GM12891 (cell line): ENCODE measurements around the gene INTS14.

ENCODE experiments used
- DNase-seq: peaks from one replicate; pipeline ENCODE4 v3.0.0; 2011; ENCODE audit warnings: low spot score; ENCODE audit not compliant: insufficient read length
- FAIRE-seq: peaks from 2 replicates; lab custom pipeline; 2011; peaks lifted over from hg19 to GRCh38; lab: Jason Lieb, UNC
- PAX5 ChIP-seq: IDR thresholded peaks from 2 replicates; pipeline ENCODE4 v1.6.1; 2011; ENCODE audit warnings: low read length, moderate library complexity, mild to moderate bottlenecking; ENCODE audit not compliant: insufficient read depth, severe bottlenecking
- POLR2A ChIP-seq: IDR thresholded peaks from 2 replicates; pipeline ENCODE4 v1.6.1; 2011; ENCODE audit warnings: low read depth, low read length, control low read depth
- POLR2AphosphoS5 ChIP-seq: IDR thresholded peaks from 2 replicates; pipeline ENCODE4 v1.6.1; 2011; ENCODE audit warnings: low read depth, low read length, control low read depth
- POU2F2 ChIP-seq: IDR thresholded peaks from 2 replicates; pipeline ENCODE4 v1.6.1; 2011; ENCODE audit warnings: low read depth, mild to moderate bottlenecking, control low read depth, low read length, moderate library complexity
- SPI1 ChIP-seq: IDR thresholded peaks from 2 replicates; pipeline ENCODE4 v1.6.1; 2011; ENCODE audit warnings: low read depth, low read length, control low read depth
- TAF1 ChIP-seq: IDR thresholded peaks from 2 replicates; pipeline ENCODE4 v1.6.1; 2011; ENCODE audit warnings: low read depth, low read length, control low read depth

Gene INTS14

DNA sequence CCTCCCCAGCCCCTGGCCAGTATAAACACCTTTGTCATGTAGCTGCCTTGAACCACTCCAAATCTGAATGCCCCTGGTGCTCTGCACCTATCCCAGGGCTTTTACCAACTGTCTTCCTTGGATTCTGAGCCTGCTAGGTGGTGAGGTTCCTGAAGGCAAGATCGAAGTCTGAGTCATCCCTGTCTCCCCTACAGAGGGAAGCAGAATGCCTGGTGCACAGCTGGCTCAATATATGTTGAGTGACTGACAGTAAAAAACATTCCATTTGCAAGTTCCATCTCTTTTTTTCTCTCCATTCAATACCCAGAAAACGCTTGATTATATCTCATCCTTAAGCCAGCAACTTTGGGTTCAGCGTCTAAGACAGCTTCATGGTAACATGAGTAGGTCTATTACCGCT is 35.6 kb upstream of the INTS14 start:
- DNase-seq = no peak
- TF ChIP-seq TAF1 (no peak), SPI1 (no peak), POLR2A (no peak)
- FAIRE-seq = no peak

DNA sequence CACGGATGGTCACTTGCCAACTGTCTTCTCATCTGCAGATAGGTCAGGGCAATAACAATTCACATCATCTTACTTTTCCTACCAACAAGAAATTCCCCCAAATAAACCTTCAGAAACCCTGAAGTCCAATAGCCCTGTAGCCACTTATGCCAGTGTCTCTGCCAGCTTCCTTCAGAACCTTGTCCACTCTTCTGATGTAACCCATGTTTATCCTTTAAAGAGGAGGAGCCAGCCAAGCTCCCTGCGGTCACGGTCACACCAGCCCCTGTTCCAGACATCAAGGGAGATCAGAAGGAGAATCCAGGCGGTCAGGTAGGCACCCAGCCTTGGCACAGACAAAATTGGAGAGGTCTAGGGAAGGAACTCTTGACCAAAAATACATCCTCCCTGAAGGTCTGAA is 34.5 kb upstream of the INTS14 start:
- FAIRE-seq = no peak
- DNase-seq = no peak
- TF ChIP-seq SPI1 (no peak), POLR2AphosphoS5 (no peak), PAX5 (no peak), POU2F2 (no peak), POLR2A (no peak; the same call in 1 of the 2 replicates), TAF1 (no peak)

DNA sequence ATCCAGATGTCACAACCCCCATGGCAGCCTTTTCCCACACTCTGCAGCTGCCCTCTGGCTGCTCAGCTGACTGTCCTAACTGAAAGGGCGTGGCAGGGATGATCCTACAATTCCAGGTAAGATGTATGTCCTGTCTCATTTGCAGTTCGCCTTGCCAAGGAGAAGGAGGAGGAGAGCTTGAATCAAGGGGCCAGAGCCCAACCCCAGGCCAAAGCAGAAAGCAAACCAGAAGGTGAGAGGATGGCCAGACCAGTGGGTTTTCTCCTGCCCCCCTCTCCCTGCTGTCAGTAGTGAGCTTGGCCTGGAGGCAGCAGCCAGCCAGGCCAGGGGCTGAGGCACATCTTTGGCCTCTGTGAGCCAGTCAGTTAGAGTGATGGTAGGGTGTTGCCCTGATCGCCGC is 33.4 kb upstream of the INTS14 start:
- no peak for FAIRE-seq
- peak; percentile 66; the same call in 1 of the 2 replicates for TF ChIP-seq POLR2AphosphoS5
- no peak for TF ChIP-seq PAX5
- no peak for TF ChIP-seq TAF1
- TF ChIP-seq POLR2A = 0 out of 2 replicates have a peak, but pooled peaks have one; percentile 4
- no peak for DNase-seq

DNA sequence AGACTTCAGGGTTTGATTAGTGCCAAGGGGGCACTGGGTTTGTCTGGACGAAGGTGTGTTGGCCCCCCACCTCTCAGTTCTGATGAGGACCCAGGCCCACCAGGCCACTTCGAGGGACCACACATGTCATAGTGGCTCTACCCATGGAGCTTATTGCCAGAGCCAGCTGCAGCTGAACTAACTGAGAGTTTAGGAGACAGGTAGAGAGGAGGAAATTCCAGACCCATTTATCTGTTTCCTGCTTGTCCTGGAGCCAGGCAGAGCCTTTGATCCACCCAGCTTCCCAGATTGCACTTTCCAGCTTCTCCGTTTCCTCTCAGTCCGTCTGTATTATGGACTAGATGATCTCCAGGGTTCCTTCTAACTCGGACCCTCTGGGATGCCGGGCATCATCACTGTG is 31.7 kb upstream of the INTS14 start:
- DNase-seq (no peak), FAIRE-seq (no peak)
- peak; percentile 53; the same call in 1 of the 2 replicates for TF ChIP-seq POLR2AphosphoS5
- TF ChIP-seq PAX5 = no peak

GRCh38 chr15:65641768-65642475 is 31.0 kb upstream of the INTS14 start:
- FAIRE-seq = no peak

DNA sequence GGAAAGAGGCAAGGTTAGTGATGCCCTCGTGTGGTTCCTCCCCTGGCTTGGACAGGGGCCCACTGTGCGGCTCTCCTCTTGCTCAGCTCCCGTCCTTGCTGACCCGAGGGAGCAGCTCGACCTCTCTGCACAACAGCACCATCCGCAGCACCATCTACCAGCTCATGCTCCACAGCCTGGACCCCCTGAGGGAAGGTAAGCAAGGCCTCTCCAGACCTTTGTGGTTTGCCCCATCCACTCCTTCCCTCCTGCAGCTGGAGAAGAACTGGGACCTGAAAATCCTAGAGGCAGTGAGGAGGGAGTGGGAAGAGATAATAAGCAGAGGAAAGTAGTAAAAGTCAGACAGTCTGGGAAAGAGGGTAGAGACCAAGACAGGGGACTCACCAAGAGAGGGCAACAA is 28.6 kb upstream of the INTS14 start:
- TF ChIP-seq TAF1 = no peak
- no peak for TF ChIP-seq POU2F2
- no peak for TF ChIP-seq POLR2AphosphoS5
- no peak for TF ChIP-seq SPI1
- no peak for TF ChIP-seq POLR2A
- no peak for TF ChIP-seq PAX5
- FAIRE-seq = no peak
- DNase-seq = no peak

More at GRCh38 chr15:65641768-65642475, 31.0 kb upstream of the INTS14 start:
- no peak for TF ChIP-seq SPI1
- TF ChIP-seq PAX5 = no peak
- TF ChIP-seq POLR2A = peak; percentile 75
- TF ChIP-seq TAF1 = no peak
- TF ChIP-seq POU2F2 = no peak
- peak; percentile 85 for TF ChIP-seq POLR2AphosphoS5
- no peak for DNase-seq

- FAIRE-seq (peak; percentile 71), DNase-seq (peak; percentile 43)
- TF ChIP-seq POLR2AphosphoS5 = no peak; the same call in 1 of the 2 replicates
- no peak; the same call in 1 of the 2 replicates for TF ChIP-seq POLR2A
- no peak for TF ChIP-seq POU2F2
- TF ChIP-seq TAF1 = no peak
- TF ChIP-seq SPI1 = no peak
- no peak for TF ChIP-seq PAX5
Observed at GRCh38 chr15:65638681-65639089, 27.8 kb upstream of the INTS14 start.

DNA sequence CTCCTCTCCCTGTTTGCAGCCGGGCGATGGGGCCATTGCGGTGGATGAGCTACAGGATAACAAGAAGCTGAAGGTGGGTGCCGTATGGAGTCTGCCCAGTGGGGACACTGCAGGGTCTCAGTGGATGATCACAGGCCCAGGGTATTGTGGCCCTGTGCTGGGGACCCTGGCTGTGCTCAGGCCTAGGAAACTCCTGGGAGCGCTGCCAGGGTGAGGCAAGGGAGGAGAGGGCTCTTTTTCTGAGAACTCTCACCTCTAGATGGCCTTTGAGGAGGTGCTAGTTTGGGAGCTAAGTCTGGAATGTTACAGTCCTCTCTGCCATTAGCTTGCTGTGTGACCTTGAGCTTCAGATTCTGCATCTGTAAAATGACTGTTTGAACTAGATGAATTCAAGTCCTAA is 27.2 kb upstream of the INTS14 start:
- DNase-seq (no peak), FAIRE-seq (no peak)
- 0 out of 2 replicates have a peak, but pooled peaks have one; percentile 21 for TF ChIP-seq POLR2AphosphoS5
- no peak for TF ChIP-seq SPI1

- no peak for TF ChIP-seq POU2F2
- TF ChIP-seq TAF1 = no peak
- TF ChIP-seq SPI1 = no peak
- TF ChIP-seq POLR2A = no peak
- TF ChIP-seq POLR2AphosphoS5 = no peak
- no peak for TF ChIP-seq PAX5
- no peak for DNase-seq
- FAIRE-seq = no peak
Observed at GRCh38 chr15:65634356-65634755, 23.4 kb upstream of the INTS14 start.

- TF ChIP-seq TAF1 = no peak
- TF ChIP-seq POLR2A = no peak
- no peak for TF ChIP-seq POU2F2
- TF ChIP-seq PAX5 = no peak
- no peak for TF ChIP-seq POLR2AphosphoS5
- TF ChIP-seq SPI1 = no peak
- FAIRE-seq (no peak), DNase-seq (no peak)
Observed at GRCh38 chr15:65633752-65634151, 22.8 kb upstream of the INTS14 start.
